HG03558 (cell line): ENCODE measurements around the gene ZNF800.
A peak's percentile ranks its signal among the peaks of the same experiment; 100 is the strongest.

Experiments
- ATAC-seq: cut with Tn5 transposase; IDR thresholded peaks from one replicate; pipeline ENCODE4 v1.9.1; 2021; ENCODE audit warnings: moderate number of reproducible peaks; ENCODE audit not compliant: unreplicated experiment; ENCODE audit errors: extremely low read depth

The ZNF800 gene

DNA sequence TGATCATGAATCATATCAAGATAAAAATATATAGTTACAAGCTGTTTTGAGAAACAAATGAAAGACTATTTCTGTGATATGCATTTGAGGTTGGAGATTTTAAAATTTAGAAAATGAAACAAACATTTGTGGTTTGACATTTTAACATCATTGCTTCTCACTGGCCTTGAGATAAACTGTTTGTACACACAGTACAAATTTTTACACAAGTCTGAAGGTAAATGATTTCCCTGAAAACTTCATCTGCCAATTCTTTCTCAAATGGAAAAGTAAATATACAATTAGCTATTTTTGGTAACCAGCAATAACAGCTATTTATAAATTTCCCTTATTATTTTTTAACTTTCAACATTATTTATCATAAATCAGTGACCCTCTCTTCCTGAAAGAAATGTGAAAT is 38.6 kb downstream of the ZNF800 start:
- no peak for ATAC-seq

DNA sequence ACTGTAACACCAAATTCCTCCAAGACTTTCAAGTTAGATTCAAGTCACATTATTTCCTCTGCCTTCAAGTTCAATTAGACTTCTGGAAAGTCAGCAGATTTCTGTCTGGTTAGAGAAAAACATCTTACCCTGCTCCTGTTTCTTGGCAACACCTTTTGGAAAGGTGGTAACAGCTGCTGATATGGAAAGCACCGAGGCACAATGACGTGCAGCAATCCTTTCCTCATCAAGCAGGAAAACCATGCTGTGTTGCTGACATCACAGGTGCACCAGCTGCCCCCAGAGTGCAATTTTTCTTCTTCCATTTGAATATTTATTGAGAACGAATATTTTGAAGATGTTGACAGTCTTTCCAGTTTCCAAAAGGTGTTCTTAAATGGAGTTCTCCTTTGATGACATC is 41.9 kb downstream of the ZNF800 start:
- ATAC-seq = no peak

DNA sequence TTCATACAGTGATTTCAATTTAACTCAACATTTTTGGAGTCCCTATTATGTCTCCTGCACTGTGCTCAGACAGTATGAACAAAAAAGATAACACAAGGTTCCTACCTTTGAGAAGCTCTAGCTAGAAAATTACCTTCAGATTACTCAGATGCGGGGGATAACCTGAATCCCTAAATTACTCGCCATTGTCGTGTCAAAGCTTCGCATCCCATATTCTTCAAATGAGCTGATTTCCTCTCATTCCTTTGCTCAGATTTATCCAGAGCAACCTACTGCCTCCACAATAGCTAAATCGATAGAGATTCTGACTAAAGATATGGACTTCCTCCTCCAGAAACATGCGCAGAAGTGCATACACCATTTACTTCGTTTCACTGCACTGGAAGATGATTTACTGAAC is 42.6 kb downstream of the ZNF800 start:
- no peak for ATAC-seq

- no peak for ATAC-seq
These were observed 44.3 kb downstream of the ZNF800 start for GRCh38 chr7:127348247-127348631.

GRCh38 chr7:127347567-127348246 is 44.8 kb downstream of the ZNF800 start:
- ATAC-seq = peak; percentile 96

DNA sequence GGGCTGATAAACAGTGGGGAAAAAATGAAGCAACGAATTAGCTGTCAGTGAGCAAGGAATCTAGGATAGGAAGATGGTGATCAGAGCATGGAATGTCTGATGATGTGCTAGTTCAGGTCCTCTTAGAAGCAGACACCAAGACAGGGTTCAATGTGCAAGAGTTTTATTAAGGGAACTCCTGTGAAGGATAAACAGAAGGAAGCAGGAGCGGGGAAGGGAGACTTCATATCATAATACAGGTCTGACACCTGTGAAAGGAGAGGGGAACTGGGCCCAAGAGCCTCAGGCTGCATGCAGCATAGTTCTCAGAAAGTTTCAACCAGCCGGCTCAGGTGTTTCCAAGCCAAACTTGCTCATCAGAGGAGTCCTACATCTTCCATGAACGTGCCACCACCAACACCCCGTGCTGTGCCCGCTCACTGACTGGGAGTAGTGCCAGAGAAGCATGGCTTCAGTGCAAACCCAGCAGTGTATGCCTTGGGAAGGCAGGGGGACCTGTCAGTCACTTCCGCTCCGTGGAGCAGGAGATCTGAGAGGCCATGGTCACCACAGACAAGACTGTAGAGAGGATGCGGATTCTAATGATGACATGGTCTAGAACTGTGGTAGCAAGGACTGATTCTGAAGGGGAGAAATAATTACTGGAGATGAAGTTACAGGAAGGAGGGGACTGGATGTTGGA is 45.8 kb downstream of the ZNF800 start:
- no peak for ATAC-seq

DNA sequence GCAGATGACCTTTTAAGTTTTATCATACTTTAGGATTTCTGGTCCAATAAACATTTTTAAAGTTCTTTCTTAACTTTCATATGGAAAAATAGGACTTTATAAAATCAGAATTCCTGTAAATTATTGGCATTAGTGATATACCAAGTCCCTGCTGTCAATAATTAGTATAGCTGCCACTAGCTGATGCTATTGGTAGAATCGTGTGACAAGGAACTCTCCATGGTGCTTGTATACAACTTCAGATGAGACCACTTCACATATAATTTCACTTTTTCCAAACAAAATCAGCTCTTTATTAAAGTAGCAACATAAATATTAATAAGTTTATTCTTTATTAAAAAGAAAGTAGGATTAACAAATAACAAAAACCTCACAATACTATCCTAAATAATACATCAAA is 49.9 kb downstream of the ZNF800 start:
- no peak for ATAC-seq

DNA sequence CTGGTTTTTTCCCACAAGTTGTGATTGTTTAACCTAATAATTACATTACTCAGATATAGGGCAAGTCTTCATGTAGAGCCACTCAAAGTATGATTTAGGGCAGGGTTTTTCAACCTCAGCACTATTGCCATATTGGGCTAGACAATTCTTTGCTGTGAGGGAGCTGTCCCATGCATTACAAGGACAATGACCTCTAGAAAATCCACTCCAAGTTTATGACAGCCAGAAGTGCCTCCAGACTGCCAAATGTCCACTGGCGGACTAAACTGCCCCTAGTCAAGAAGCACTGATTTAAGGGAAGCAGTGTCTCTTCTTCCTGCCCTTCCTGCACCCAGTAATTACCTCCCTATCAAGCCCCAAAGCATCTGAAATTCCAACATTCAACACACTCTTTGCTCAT is 54.4 kb downstream of the ZNF800 start:
- ATAC-seq = no peak

GRCh38 chr7:127337581-127337980 is 54.9 kb downstream of the ZNF800 start:
- ATAC-seq = no peak

GRCh38 chr7:127336458-127336857 is 56.0 kb downstream of the ZNF800 start:
- ATAC-seq = no peak

DNA sequence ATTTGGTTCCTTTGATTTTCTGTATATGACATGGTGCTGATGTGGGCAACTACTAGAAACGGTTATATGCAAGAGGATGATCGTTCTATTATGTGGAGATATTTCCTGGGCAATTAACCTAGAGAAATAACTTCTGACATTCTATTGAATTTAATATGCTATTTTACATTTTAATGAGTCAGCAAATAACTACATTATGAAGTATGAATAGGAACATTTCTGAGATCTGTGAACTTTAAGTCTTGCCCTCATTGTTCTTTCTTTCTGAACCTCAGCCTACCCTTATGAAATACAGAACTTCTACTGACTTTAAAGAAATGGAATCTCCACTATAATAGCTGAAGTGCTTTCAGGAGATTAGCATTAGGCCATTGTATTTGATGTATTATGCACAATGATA is 59.6 kb downstream of the ZNF800 start:
- no peak for ATAC-seq

- no peak for ATAC-seq
These were observed 62.4 kb downstream of the ZNF800 start for GRCh38 chr7:127330070-127330469.

DNA sequence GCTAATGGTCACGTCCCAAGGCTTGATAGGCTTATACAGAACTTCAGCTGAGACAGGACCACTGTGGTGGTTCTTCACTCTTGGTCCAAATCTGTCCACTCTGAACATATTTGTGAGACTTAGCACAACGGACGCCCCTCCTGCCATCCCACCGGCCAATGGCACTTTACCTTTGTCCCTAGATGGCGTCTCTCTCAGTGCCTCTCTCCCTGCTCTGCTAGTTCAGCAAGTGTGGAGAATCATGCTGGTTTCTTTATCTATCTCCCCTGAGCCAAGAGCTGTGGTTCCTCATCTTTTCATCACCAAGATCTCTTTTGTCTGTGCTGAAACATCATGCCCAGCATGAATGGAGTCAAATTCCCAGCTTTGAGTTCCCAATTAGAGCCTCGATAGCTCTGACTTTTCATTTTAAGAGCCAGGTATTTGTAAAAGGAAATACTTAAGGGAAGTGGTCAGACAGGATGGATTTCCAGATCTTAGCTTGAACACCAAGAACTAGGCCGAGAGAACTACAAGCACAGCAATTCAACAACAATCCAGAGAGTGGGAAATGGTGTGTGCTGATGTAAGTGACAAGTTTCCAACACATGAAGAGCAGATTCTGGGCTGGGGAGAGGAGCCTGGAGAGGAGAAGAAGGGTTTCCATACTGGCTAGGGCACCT is 69.5 kb downstream of the ZNF800 start:
- ATAC-seq = no peak

GRCh38 chr7:127322351-127322750 is 70.2 kb downstream of the ZNF800 start:
- no peak for ATAC-seq

DNA sequence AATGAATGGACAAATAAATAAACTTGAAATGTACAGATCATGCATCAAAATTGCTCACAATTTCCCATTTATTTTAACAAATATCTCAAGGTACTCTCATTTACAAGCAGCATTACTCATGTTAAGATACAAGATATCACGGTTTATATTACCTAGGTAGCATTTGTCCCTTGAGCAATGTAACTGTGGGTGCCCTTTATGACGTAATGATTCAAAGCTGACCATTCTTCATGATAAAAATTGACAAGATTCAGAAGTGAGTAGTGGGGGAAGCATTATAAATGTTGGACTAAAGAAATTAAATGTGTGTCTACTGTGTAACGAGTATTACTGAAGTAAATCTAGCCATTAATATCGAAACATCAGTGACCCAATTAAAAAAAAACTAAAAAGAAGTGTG is 71.5 kb downstream of the ZNF800 start:
- ATAC-seq = no peak
